ENCODE measurements around the gene GNLY. TPM values are rescaled to one million over a fixed set of nuclear protein-coding genes. Genes with fewer than 3 reads are reported as not detected.

GNLY gene
- total and polyA plus RNA-seq, 5 experiments from 2014 or later = 5.3 to 1,108 (median 21.0) TPM

- no peak overlapping the region for H3K27ac Mint-ChIP-seq
- H3K27me3 Mint-ChIP-seq = peaks cover 0 to 4% (median 0%) of the 10 kb centered on the region in 5 donors
- H3K9me3 Mint-ChIP-seq = no peaks in the 10 kb centered on the region
- H3K4me1 Mint-ChIP-seq = peaks cover 0 to 27% (median 2%) of the 10 kb centered on the region in 4 donors
- ATAC-seq (peak in 1 of 2 donors; percentile 20), DNase-seq (no peak)
- H3K36me3 Mint-ChIP-seq = no peaks in the 10 kb centered on the region
- H3K4me3 Mint-ChIP-seq = peak overlapping the region in 2 of 10 donors; percentile 52 to 71
- POLR2A ChIA-PET = no interaction called here
Measured at GRCh38 chr2:85698184-85698879, 4.2 kb downstream of the GNLY start.

DNA sequence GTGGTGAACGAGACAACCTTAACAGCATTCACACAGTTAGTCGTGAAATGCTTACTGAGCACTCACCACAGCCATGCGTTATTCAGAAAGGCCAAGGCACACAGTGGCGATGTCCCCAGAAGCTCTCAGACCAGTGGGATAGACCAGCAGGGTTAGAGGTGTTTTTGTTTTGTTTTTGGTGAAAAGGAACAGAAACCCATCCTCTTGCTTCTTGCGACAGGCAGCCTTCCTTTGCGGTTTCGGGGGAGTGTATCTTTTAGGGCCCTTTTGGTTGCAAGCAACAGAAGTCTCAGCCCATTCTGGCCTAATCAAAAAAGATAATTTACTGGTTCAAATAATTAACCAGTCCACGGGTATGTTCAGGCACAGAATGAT is 4.7 kb downstream of the GNLY start:
- no peak for ATAC-seq
- no peak for DNase-seq
- Mint-ChIP-seq H3K9me3 (no peaks in the 10 kb centered on the region), H3K36me3 (no peaks in the 10 kb centered on the region), H3K4me1 (peaks cover 0 to 27% (median 2%) of the 10 kb centered on the region in 4 donors), H3K4me3 (peak overlapping the region in 2 of 10 donors; percentile 52 to 71), H3K27me3 (peaks cover 0 to 4% (median 0%) of the 10 kb centered on the region in 5 donors), H3K27ac (peak overlapping the region in 1 of 10 donors; percentile 77)
- POLR2A ChIA-PET = no interaction called here

DNA sequence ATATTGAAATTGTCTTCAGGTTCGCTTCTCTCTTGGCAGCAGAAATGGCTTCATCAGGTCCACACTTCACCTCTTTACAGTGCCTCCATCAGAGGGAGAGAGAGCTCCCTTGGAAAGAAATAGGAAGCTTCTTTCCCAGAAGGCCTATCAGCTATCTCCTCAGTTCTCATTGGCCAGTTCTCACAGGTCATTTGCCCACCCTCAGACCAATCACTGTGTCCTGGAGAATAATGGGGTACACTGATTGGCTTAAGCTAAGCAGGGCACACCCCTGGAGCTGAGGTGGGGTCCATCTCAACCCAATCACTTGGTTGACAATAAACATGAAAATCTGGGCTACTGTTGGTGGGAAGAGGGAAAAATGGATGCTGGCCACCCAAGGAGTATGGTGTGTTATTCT is 5.2 kb downstream of the GNLY start:
- H3K4me3 Mint-ChIP-seq = no peak overlapping the region
- peak overlapping the region in 2 of 10 donors; percentile 11 to 77 for H3K27ac Mint-ChIP-seq
- peaks cover 0 to 4% (median 0%) of the 10 kb centered on the region in 5 donors for H3K27me3 Mint-ChIP-seq
- H3K9me3 Mint-ChIP-seq = no peaks in the 10 kb centered on the region
- H3K4me1 Mint-ChIP-seq = peaks cover 0 to 32% (median 2%) of the 10 kb centered on the region in 4 donors
- no peaks in the 10 kb centered on the region for H3K36me3 Mint-ChIP-seq
- ATAC-seq (no peak), DNase-seq (no peak)
- POLR2A ChIA-PET = no interaction called here

DNA sequence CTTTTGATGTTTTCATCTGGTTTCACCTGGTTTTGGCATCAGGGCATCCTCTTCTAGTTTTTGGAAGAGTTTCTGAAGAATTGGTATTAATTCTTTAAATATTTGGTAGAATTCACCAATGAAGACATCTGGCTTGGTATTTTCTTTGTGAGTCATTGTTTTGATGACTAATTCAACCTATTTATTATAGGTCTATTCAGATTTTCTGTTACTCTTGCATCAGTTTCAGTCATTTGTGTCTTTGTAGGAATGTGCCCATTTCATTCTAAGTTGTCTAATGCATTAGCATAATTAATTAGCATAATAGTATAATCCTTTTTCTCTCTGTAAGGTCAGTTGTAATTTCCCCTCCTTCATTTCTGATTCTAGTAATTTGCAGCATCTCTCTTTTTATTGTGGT is 8.0 kb downstream of the GNLY start:
- Mint-ChIP-seq H3K27ac (peak overlapping the region in 2 of 10 donors; percentile 48 to 53), H3K27me3 (peaks cover 0 to 10% (median 3%) of the 10 kb centered on the region in 5 donors)

DNA sequence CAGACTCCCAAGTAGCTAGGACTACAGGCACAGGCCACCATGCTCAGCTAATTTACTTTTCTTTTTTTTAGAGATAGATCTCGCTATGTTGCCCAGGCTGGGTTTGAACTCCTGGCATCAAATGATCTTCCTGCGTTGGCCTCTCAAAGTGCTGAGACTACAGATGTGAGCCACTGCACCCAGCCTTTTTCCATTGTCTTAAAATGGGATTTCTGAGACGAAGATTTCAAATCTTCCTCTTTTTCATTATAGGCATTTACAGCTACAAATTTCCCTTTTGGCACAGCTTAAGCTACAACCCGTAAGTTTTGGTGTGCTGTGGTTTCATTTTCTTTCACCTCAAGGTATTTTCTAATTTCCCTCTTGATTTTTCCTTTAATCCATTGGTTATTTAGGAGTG is 8.6 kb downstream of the GNLY start:
- DNase-seq (no peak), ATAC-seq (no peak)
- peaks cover 1 to 63% (median 7%) of the 10 kb centered on the region in 4 donors for H3K4me1 Mint-ChIP-seq
- H3K4me3 Mint-ChIP-seq = no peak overlapping the region
- POLR2A ChIA-PET = interaction anchor here (0.7 kb wide), 1 partner anchor 74 kb away, joined by 4 read pairs; no protein-coding TSS in a partner anchor
- H3K27me3 Mint-ChIP-seq = peaks cover 0 to 12% (median 4%) of the 10 kb centered on the region in 5 donors
- no peaks in the 10 kb centered on the region for H3K36me3 Mint-ChIP-seq
- no peaks in the 10 kb centered on the region for H3K9me3 Mint-ChIP-seq
- peak overlapping the region in 2 of 10 donors; percentile 12 to 58 for H3K27ac Mint-ChIP-seq

More for the DNA sequence above, 8.0 kb downstream of the GNLY start:
- ATAC-seq (no peak), DNase-seq (no peak)
- Mint-ChIP-seq H3K4me1 (peaks cover 1 to 60% (median 4%) of the 10 kb centered on the region in 4 donors), H3K36me3 (no peaks in the 10 kb centered on the region), H3K9me3 (no peaks in the 10 kb centered on the region), H3K4me3 (no peak overlapping the region)
- POLR2A ChIA-PET = no interaction called here

DNA sequence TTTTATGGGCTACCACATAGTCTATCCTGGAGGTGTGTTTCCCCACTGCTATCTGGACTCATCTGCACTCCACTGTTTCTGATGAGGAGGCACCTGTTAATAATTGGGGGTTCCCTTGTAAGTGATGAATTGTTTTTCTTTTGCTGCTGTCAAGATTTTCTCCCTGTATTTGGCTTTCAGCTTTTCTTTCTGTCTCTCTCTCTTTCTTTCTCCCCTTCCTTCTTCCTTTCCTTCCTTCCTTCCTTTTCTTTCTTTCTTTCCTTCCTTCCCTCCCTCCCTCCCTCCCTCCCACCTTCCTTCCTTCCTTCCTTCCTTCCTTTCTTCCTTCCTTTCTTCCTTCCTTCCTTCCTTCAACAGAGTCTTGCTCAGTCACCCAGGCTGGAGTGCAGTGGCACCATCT is 9.2 kb downstream of the GNLY start:
- H3K4me3 Mint-ChIP-seq = no peak overlapping the region
- POLR2A ChIA-PET = no interaction called here
- H3K27ac Mint-ChIP-seq = peak overlapping the region in 2 of 10 donors; percentile 12 to 23
- H3K4me1 Mint-ChIP-seq = peaks cover 1 to 61% (median 6%) of the 10 kb centered on the region in 4 donors
- ATAC-seq = no peak
- H3K9me3 Mint-ChIP-seq = no peaks in the 10 kb centered on the region
- DNase-seq = no peak
- no peaks in the 10 kb centered on the region for H3K36me3 Mint-ChIP-seq
- H3K27me3 Mint-ChIP-seq = peaks cover 0 to 12% (median 4%) of the 10 kb centered on the region in 5 donors

DNA sequence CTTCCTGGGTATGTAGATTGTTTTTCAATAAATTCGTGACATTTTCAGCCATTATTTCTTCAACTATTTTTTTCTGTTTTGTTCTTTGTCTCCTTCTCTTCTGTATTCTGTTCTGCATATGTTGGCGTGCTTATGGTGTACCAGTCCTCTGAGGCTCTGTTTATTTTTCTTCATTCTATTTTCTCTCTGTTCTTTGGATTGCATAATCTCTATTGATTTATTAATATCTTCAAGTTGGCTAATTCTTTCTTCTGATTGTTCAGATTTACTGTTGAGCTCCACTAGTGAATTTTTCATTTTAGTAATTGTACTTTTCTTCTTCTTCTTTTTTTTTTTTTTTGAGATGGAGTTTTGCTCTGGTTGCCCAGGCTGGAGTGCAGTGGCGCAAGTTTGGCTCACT is 9.9 kb downstream of the GNLY start:
- no peak overlapping the region for H3K4me3 Mint-ChIP-seq
- ATAC-seq = no peak
- H3K9me3 Mint-ChIP-seq = no peaks in the 10 kb centered on the region
- no peak for DNase-seq
- H3K4me1 Mint-ChIP-seq = peaks cover 1 to 61% (median 5%) of the 10 kb centered on the region in 4 donors
- no peak overlapping the region for H3K27ac Mint-ChIP-seq
- H3K36me3 Mint-ChIP-seq = no peaks in the 10 kb centered on the region
- POLR2A ChIA-PET = interaction anchor here (0.7 kb wide), 1 partner anchor 339 kb away, joined by 3 read pairs; no protein-coding TSS in a partner anchor
- H3K27me3 Mint-ChIP-seq = peaks cover 0 to 12% (median 4%) of the 10 kb centered on the region in 5 donors

DNA sequence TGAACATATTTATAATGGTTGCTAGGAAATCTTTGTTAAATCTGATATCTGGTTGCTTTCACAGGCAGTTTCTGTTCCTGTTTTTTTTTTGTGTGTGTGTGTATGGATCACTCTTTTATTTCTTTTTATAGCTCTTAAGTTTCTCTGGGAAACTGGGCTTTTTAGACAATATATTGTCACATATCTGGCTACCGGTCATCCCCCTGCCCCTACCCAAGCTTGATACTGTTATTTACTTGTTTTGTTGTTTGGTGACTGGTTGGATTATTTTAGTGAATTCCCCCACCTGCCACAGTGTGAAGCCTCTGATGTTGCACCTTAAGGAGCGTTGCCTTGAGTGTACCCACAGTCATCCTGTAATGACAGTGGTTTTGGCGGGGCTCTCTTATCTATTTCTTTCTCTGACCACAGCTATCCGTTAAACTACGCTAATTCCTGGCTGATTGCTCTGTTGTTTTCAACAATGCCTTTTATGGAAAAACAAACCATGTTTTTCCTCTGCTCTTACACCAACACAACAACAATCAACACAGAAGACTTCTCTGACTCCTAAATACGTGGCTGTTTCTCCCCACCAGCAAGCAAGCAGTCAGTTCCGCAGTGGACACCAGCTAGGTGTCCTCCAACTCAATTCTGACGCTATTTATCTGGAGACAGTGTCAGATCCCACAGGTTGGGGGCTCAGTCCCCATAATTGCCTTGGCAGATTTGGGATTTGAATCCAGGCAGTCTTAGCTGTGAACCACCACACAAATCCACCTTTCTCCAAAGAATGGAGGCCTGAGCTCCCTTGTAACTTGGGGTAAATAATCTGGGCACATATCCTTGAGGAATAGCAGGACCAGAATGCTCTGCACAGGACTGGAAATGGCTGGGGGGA is 10.9 kb downstream of the GNLY start:
- no peak for ATAC-seq
- peaks cover 1 to 61% (median 5%) of the 10 kb centered on the region in 4 donors for H3K4me1 Mint-ChIP-seq

DNA sequence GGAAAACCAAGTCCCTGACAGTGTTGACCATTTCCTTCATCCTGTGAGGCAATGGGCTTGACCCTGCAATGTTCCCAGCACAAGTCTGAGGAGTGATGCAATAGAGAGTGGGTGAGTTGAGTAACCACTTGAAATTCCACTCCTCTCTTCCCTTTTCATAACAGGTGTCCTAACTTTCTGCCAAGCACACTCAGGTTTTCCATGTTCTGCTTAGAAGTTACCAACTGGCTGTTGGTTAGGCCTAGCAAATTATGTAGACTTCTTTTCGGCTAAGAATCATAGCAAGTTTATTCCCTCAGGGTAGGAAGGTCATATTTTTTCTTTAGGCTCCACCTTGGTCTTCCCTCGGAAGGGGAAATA is 11.5 kb downstream of the GNLY start:
- H3K27ac Mint-ChIP-seq = peak overlapping the region in 2 of 10 donors; percentile 69 to 88
- H3K9me3 Mint-ChIP-seq = no peaks in the 10 kb centered on the region
- H3K4me1 Mint-ChIP-seq = peaks cover 1 to 61% (median 5%) of the 10 kb centered on the region in 4 donors
- POLR2A ChIA-PET = no interaction called here
- no peaks in the 10 kb centered on the region for H3K36me3 Mint-ChIP-seq
- ATAC-seq = no peak
- H3K27me3 Mint-ChIP-seq = peaks cover 0 to 12% (median 7%) of the 10 kb centered on the region in 5 donors
- peak overlapping the region in 1 of 10 donors; percentile 34 for H3K4me3 Mint-ChIP-seq
- no peak for DNase-seq

More for the DNA sequence above, 10.9 kb downstream of the GNLY start:
- Mint-ChIP-seq H3K27me3 (peaks cover 0 to 12% (median 7%) of the 10 kb centered on the region in 5 donors), H3K36me3 (no peaks in the 10 kb centered on the region), H3K27ac (peak overlapping the region in 4 of 10 donors; percentile 1 to 88 (median 56)), H3K4me3 (peak overlapping the region in 2 of 10 donors; percentile 18 to 54), H3K9me3 (no peaks in the 10 kb centered on the region)
- POLR2A ChIA-PET = interaction anchor here (0.7 kb wide), 1 partner anchor 167 kb away, joined by 3 read pairs; no protein-coding TSS in a partner anchor
- peak in 1 of 10 donors; percentile 29 for DNase-seq

DNA sequence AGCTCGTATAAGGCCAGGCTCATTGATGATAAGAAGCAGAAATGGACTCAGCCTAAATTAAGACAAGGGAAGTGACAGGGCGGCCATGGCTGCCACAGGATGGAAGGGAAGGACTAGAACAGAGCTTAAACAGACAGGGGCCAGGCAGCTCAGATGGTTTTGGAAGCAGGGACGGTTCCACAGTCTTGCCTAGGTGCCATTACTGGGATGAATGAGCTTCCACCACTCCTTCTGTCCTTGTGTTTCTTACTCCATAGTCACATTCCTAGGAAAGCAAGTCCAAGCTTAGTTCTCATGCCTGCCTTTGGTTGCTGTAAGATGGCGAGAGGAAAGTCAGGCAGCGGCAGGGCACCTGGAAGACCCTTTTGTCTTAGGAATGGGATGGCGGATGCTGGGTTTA is 11.9 kb downstream of the GNLY start:
- H3K36me3 Mint-ChIP-seq = no peaks in the 10 kb centered on the region
- ATAC-seq (no peak), DNase-seq (no peak)
- peaks cover 1 to 59% (median 5%) of the 10 kb centered on the region in 4 donors for H3K4me1 Mint-ChIP-seq
- peak overlapping the region in 1 of 10 donors; percentile 34 for H3K4me3 Mint-ChIP-seq
- POLR2A ChIA-PET = no interaction called here
- no peaks in the 10 kb centered on the region for H3K9me3 Mint-ChIP-seq
- peak overlapping the region in 2 of 10 donors; percentile 69 to 88 for H3K27ac Mint-ChIP-seq
- H3K27me3 Mint-ChIP-seq = peaks cover 0 to 15% (median 7%) of the 10 kb centered on the region in 5 donors

DNA sequence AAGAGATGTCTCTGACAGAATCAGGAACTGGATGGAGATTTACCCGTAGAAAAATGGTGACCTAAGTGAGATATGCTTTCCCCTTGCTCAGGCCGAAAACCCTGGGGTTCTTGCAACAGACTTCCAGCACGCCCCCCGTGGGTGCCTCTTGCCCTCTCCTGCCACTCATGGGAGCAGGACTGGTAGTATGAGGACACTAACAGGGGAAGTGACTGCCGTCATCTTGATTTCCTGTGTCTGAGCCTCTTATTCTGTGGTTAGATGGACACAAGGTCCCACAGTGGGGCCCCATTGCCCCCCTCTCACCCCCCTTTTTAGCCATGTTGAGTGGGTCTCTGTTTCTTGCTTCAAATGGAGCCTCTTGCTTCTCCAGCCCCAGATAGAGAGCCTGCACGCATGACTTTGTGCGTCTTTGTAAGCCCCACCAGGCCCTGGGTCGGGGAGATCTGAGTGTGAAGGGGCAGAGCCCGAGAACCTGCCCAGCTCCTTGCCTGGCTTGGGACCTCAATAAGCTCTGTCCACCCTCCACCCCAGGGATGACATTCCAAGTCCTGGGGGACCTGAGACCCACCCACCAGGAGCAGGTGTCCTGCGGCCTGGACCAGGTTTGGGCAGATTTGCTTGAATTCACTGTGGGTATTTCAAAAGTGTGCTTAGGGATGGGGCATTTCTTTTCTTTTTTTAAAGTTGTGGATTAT is 12.6 kb downstream of the GNLY start:
- Mint-ChIP-seq H3K9me3 (no peaks in the 10 kb centered on the region), H3K4me3 (peak overlapping the region in 1 of 10 donors; percentile 12), H3K4me1 (peaks cover 1 to 61% (median 5%) of the 10 kb centered on the region in 4 donors), H3K27me3 (peaks cover 0 to 19% (median 7%) of the 10 kb centered on the region in 5 donors), H3K27ac (peak overlapping the region in 3 of 10 donors; percentile 27 to 60 (median 41)), H3K36me3 (no peaks in the 10 kb centered on the region)
- no peak for ATAC-seq
- no peak for DNase-seq
- POLR2A ChIA-PET = no interaction called here

- Mint-ChIP-seq H3K36me3 (no peaks in the 10 kb centered on the region), H3K4me3 (peak overlapping the region in 1 of 10 donors; percentile 12), H3K4me1 (peaks cover 1 to 56% (median 5%) of the 10 kb centered on the region in 4 donors), H3K9me3 (no peaks in the 10 kb centered on the region), H3K27ac (peak overlapping the region in 3 of 10 donors; percentile 27 to 60 (median 41)), H3K27me3 (peaks cover 0 to 19% (median 7%) of the 10 kb centered on the region in 5 donors)
- DNase-seq (peak in 9 of 10 donors; percentile 23 to 80 (median 69)), ATAC-seq (peak; percentile 89 to 95)
- POLR2A ChIA-PET = no interaction called here
Measured at GRCh38 chr2:85707304-85707703, 13.1 kb downstream of the GNLY start.
